Keratinocyte (primary cell): ENCODE measurements around the gene SAFB2. TPM values are rescaled to one million over a fixed set of nuclear protein-coding genes. Genes with fewer than 3 reads are reported as not detected.

ENCODE experiments used
- DNase-seq: peaks from one replicate; pipeline ENCODE4 v3.0.0-alpha.2; 2011; ENCODE audit warnings: low read depth, missing footprints, low spot score
- FAIRE-seq: peaks from 2 replicates; lab custom pipeline; 2011; peaks lifted over from hg19 to GRCh38; lab: Jason Lieb, UNC
- H2AFZ ChIP-seq: 2 replicates; pipeline ENCODE4 v1.6.0; 2012; ENCODE audit warnings: low read length, control low read depth, inconsistent platforms; ENCODE audit not compliant: control insufficient read depth
- H3K27ac ChIP-seq: 2 replicates; pipeline ENCODE4 v1.5.1; 2011; ENCODE audit warnings: low read length; ENCODE audit not compliant: control insufficient read depth, insufficient read depth
- H3K27me3 ChIP-seq: 3 replicates; pipeline ENCODE4 v1.6.0; 2011; ENCODE audit warnings: low read length; ENCODE audit not compliant: control insufficient read depth, insufficient read depth; ENCODE audit errors: extremely low read depth
- H3K36me3 ChIP-seq, 2 experiments: 2 replicates in 1 of 2; 3 replicates in 1 of 2; pipeline ENCODE4 v1.5.1; 2011; ENCODE audit warnings: low read length in 2 of 2, mild to moderate bottlenecking in 1 of 2; ENCODE audit not compliant: control insufficient read depth in 2 of 2, insufficient read depth in 2 of 2; ENCODE audit errors: extremely low read depth in 1 of 2
- H3K4me1 ChIP-seq: 3 replicates; pipeline ENCODE4 v1.5.1; 2011; ENCODE audit warnings: low read length; ENCODE audit not compliant: control insufficient read depth, insufficient read depth; ENCODE audit errors: extremely low read depth
- H3K4me2 ChIP-seq: 3 replicates; pipeline ENCODE4 v1.6.0; 2011; ENCODE audit warnings: low read depth, low read length; ENCODE audit not compliant: control insufficient read depth, insufficient read depth; ENCODE audit errors: extremely low read depth
- H3K4me3 ChIP-seq, 3 experiments: fragments of 200-600 bp in 1 of 3; sonication (generic) in 1 of 3; 2 replicates in 2 of 3; 3 replicates in 1 of 3; pipeline ENCODE4 v1.5.1; 2011 to 2016; ENCODE audit warnings: low read length in 3 of 3, mild to moderate bottlenecking in 3 of 3, control low read depth in 2 of 3, inconsistent platforms in 1 of 3, low read depth in 1 of 3, mixed read lengths in 1 of 3, mixed run types in 1 of 3, moderate library complexity in 1 of 3; ENCODE audit not compliant: control insufficient read depth in 2 of 3, insufficient read depth in 2 of 3; ENCODE audit errors: extremely low read depth in 1 of 3
- H3K79me2 ChIP-seq: 2 replicates; pipeline ENCODE4 v1.6.0; 2012; ENCODE audit warnings: low read length; ENCODE audit not compliant: control insufficient read depth, insufficient read depth
- H3K9ac ChIP-seq: 3 replicates; pipeline ENCODE4 v1.6.0; 2011; ENCODE audit warnings: low read length; ENCODE audit not compliant: control insufficient read depth, insufficient read depth; ENCODE audit errors: extremely low read depth
- H3K9me1 ChIP-seq: 3 replicates; pipeline ENCODE4 v1.6.0; 2011; ENCODE audit warnings: low read length; ENCODE audit not compliant: control insufficient read depth, insufficient read depth; ENCODE audit errors: extremely low read depth
- H3K9me3 ChIP-seq: 2 replicates; pipeline ENCODE4 v1.5.1; 2012; ENCODE audit warnings: low read depth, low read length; ENCODE audit not compliant: control insufficient read depth
- H4K20me1 ChIP-seq: 3 replicates; pipeline ENCODE4 v1.6.0; 2011; ENCODE audit warnings: low read length; ENCODE audit not compliant: control insufficient read depth, insufficient read depth; ENCODE audit errors: extremely low read depth
- EZH2 ChIP-seq: IDR thresholded peaks from one replicate; pipeline ENCODE4 v1.6.1; 2012; ENCODE audit warnings: inconsistent platforms, mild to moderate bottlenecking, low read length, moderate library complexity
- dilution Hi-C: fragments of 300-500 bp; cut with MboI; formaldehyde crosslinking; loops from one replicate; pipeline ENCODE4 v1.7.0; 2020; ENCODE audit warnings: low sequenced_read_pairs; ENCODE audit not compliant: extremely low pct_ligation_motif_present
- polyA plus RNA-seq, 5 experiments: library from polyadenylated mRNA; depleted of rRNA in 3 of 5; stranded (reverse) in 3 of 5; stranded (forward) in 1 of 5; unstranded in 1 of 5; fragments of >200 nt; gene quantifications; 1 replicate in 1 of 5; 2 replicates in 3 of 5; 3 replicates in 1 of 5; pipeline versions ENCODE4 v1.2.1 to v1.2.3, GENCODE V29; 2011 to 2012; ENCODE audit warnings: missing spikeins in 2 of 5, low read depth in 1 of 5, low replicate concordance in 1 of 5
- TF ChIP-seq, protein P1 (sequence below), 3 experiments: IDR thresholded peaks in 1 of 3; conservative IDR thresholded peaks in 1 of 3; optimal IDR thresholded peaks in 1 of 3; 2 replicates in 2 of 3; 3 replicates in 1 of 3; pipeline versions ENCODE3 to v1.5.1; 2011; ENCODE audit warnings: low read length in 3 of 3, mild to moderate bottlenecking in 3 of 3, moderate library complexity in 2 of 3, control low read depth in 1 of 3, inconsistent platforms in 1 of 3; ENCODE audit not compliant: insufficient read depth in 2 of 3; ENCODE audit errors: extremely low read depth in 1 of 3

Gene SAFB2
- polyA plus RNA-seq, 1 donor (not counting 4 experiments of a cell fraction or from before 2014, with no cell fraction given) = 15.3 TPM

DNA sequence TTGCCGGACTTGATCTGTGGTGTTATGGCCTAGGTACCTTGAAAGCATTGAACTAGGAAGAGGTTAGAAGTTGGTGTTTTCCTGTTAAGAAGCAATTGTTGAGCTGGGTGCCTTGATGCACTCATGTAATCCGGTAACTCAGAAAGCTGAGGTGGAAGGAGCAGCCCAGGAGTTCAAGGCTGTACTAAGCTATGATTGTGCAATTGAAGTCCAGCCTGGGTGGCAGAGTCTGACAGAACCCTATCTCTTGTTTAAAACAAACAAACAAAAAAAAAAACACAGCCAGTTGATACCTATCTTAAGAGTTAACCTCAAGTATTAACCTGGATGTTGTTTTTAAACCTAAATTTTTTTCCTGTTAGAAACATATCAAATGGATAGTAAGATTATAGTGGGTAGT, 19.6 kb upstream of the SAFB2 start:
- Histone ChIP-seq H3K27me3 (no peaks in the 10 kb centered on the region), H3K4me1 (peaks cover 19% of the 10 kb centered on the region), H3K36me3 (peaks cover 19 to 40% of the 10 kb centered on the region in 2 experiments), H4K20me1 (peaks cover 30% of the 10 kb centered on the region), H3K4me3 (no peak overlapping the region), H3K4me2 (no peak overlapping the region), H2AFZ (no peak overlapping the region), H3K9me1 (peaks cover 7% of the 10 kb centered on the region), H3K9me3 (no peaks in the 10 kb centered on the region), H3K27ac (no peak overlapping the region), H3K9ac (no peak overlapping the region), H3K79me2 (peaks cover 92% of the 10 kb centered on the region)
- peak; percentile 5 for FAIRE-seq
- TF ChIP-seq EZH2 = no peak
- TF ChIP-seq, protein P1, sequence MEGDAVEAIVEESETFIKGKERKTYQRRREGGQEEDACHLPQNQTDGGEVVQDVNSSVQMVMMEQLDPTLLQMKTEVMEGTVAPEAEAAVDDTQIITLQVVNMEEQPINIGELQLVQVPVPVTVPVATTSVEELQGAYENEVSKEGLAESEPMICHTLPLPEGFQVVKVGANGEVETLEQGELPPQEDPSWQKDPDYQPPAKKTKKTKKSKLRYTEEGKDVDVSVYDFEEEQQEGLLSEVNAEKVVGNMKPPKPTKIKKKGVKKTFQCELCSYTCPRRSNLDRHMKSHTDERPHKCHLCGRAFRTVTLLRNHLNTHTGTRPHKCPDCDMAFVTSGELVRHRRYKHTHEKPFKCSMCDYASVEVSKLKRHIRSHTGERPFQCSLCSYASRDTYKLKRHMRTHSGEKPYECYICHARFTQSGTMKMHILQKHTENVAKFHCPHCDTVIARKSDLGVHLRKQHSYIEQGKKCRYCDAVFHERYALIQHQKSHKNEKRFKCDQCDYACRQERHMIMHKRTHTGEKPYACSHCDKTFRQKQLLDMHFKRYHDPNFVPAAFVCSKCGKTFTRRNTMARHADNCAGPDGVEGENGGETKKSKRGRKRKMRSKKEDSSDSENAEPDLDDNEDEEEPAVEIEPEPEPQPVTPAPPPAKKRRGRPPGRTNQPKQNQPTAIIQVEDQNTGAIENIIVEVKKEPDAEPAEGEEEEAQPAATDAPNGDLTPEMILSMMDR (optimal IDR thresholded peaks at IDR 0.05 in 1 of 3, IDR thresholded peaks at IDR 0.05 in 1 of 3, conservative IDR thresholded peaks at IDR 0.05 in 1 of 3; ENCODE audit: extremely low read depth in 1 of 3, insufficient read depth in 2 of 3, low read length in 3 of 3) = no peak
- dilution Hi-C loops = no loop called here
- DNase-seq = no peak

DNA sequence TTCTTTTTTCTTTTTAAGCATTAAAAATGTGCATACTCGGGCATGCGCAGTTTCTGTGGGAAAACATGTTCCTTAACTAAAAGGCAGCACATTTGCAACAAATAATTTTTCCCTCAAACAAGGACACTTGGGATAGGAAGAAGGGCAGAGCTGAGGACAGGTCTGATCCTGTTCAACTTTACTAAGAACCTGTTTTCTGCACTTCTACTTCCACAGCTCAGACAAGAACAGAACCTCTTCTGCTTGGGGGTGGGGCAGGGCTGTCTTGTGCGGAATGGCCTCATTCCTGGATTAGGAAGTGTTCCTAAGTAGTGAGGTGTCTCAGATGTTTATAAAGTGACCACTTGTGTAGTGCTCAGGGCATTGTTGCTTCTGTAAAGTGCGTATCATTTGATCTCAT, 18.6 kb upstream of the SAFB2 start:
- Histone ChIP-seq H3K27ac (peak overlapping the region; percentile 26), H3K9me3 (no peaks in the 10 kb centered on the region), H4K20me1 (peaks cover 30% of the 10 kb centered on the region), H3K36me3 (peaks cover 14 to 29% of the 10 kb centered on the region in 2 experiments), H3K79me2 (peaks cover 93% of the 10 kb centered on the region), H3K4me1 (peaks cover 19% of the 10 kb centered on the region), H3K9ac (no peak overlapping the region), H2AFZ (no peak overlapping the region), H3K4me2 (peak overlapping the region; percentile 64), H3K4me3 (no peak overlapping the region), H3K9me1 (peaks cover 7% of the 10 kb centered on the region), H3K27me3 (no peaks in the 10 kb centered on the region)
- dilution Hi-C loops = no loop called here
- DNase-seq (peak; percentile 21), FAIRE-seq (peak; percentile 87)
- no peak for TF ChIP-seq EZH2
- TF ChIP-seq, protein P1 (optimal IDR thresholded peaks at IDR 0.05 in 1 of 3, IDR thresholded peaks at IDR 0.05 in 1 of 3, conservative IDR thresholded peaks at IDR 0.05 in 1 of 3; ENCODE audit: extremely low read depth in 1 of 3, insufficient read depth in 2 of 3, low read length in 3 of 3) = no peak
